H1 (cell line): ENCODE results near the gene RAMACL. TPM values are rescaled to one million over a fixed set of nuclear protein-coding genes. Genes with fewer than 3 reads are reported as not detected.

Experiments
- CTCF ChIA-PET: fragments of 300-600 bp; sonication (Branson Sonifier 250); formaldehyde crosslinking; loops from one replicate; lab custom pipeline; 2021; ENCODE audit not compliant: partially characterized antibody; lab: Charles Lee
- POLR2A ChIA-PET: fragments of 300-600 bp; sonication (Branson Sonifier 250); formaldehyde crosslinking; loops from one replicate; lab custom pipeline; 2021; ENCODE audit warnings: inconsistent platforms; ENCODE audit not compliant: partially characterized antibody; lab: Charles Lee
- DNase-seq, 2 experiments: peaks; one replicate each; pipeline versions ENCODE4 v3.0.0 to v3.0.0-alpha.2; 2010 to 2022; ENCODE audit warnings: low spot score in 2 of 2, low read depth in 1 of 2, mixed read lengths in 1 of 2
- FAIRE-seq: peaks from 2 replicates; lab custom pipeline; 2011; peaks lifted over from hg19 to GRCh38; lab: Jason Lieb, UNC
- H2AFZ ChIP-seq: 2 replicates; pipeline ENCODE4 v1.8.1; 2012; ENCODE audit warnings: low read length, inconsistent platforms
- H2AK5ac ChIP-seq: 2 replicates; pipeline ENCODE4 v1.6.1; 2013; ENCODE audit warnings: low read depth, low read length
- H2BK120ac ChIP-seq: replicated peaks from 2 replicates; pipeline ENCODE3; 2013; ENCODE audit warnings: low read depth, low read length, inconsistent platforms
- H2BK12ac ChIP-seq: 2 replicates; pipeline ENCODE4 v1.6.1; 2013; ENCODE audit warnings: low read depth, low read length
- H2BK15ac ChIP-seq: 2 replicates; pipeline ENCODE4 v1.6.1; 2013; ENCODE audit warnings: low read length
- H2BK20ac ChIP-seq: 2 replicates; pipeline ENCODE4 v1.6.1; 2013; ENCODE audit warnings: low read length
- H2BK5ac ChIP-seq: 2 replicates; pipeline ENCODE4 v1.6.1; 2013; ENCODE audit warnings: low read depth, low read length
- H3K14ac ChIP-seq: 2 replicates; pipeline ENCODE4 v1.6.1; 2013; ENCODE audit warnings: inconsistent platforms; ENCODE audit not compliant: insufficient read length
- H3K18ac ChIP-seq: 2 replicates; pipeline ENCODE4 v1.6.1; 2013; ENCODE audit warnings: low read length; ENCODE audit errors: extremely low read depth
- H3K23ac ChIP-seq: 2 replicates; pipeline ENCODE4 v1.6.1; 2013; ENCODE audit warnings: inconsistent platforms; ENCODE audit not compliant: insufficient read length
- H3K23me2 ChIP-seq: 2 replicates; pipeline ENCODE4 v1.6.1; 2013; ENCODE audit warnings: low read depth, low read length
- H3K27ac ChIP-seq: 2 replicates; pipeline ENCODE4 v1.6.1; 2011; ENCODE audit warnings: low read depth, low read length, inconsistent platforms
- H3K27me3 ChIP-seq, 4 experiments: replicated peaks in 1 of 4; 1 replicate in 1 of 4; 2 replicates in 3 of 4; pipeline versions ENCODE4 v1.6.1 to v1.8.1; 2011 to 2013; ENCODE audit warnings: low read length in 3 of 4, mild to moderate bottlenecking in 3 of 4, inconsistent platforms in 2 of 4, mixed read lengths in 2 of 4, moderate library complexity in 1 of 4; ENCODE audit not compliant: control insufficient read depth in 3 of 4, insufficient read depth in 3 of 4; ENCODE audit errors: extremely low read depth in 1 of 4
- H3K36me3 ChIP-seq, 4 experiments: 2 replicates each; pipeline versions ENCODE4 v1.6.1 to v1.8.1; 2011 to 2013; ENCODE audit warnings: mild to moderate bottlenecking in 4 of 4, low read length in 3 of 4, moderate library complexity in 2 of 4, control low read depth in 1 of 4, inconsistent platforms in 1 of 4; ENCODE audit not compliant: insufficient read depth in 4 of 4, control insufficient read depth in 2 of 4
- H3K4ac ChIP-seq: replicated peaks from 2 replicates; pipeline ENCODE3; 2013; ENCODE audit warnings: low read length, low read depth, mixed read lengths, inconsistent platforms; ENCODE audit not compliant: insufficient read length
- H3K4me1 ChIP-seq, 4 experiments: replicated peaks in 1 of 4; 1 replicate in 1 of 4; 2 replicates in 3 of 4; pipeline versions ENCODE4 v1.6.1 to v1.8.1; 2011 to 2013; ENCODE audit warnings: low read length in 3 of 4, inconsistent platforms in 2 of 4, mixed read lengths in 1 of 4; ENCODE audit not compliant: insufficient read depth in 4 of 4, control insufficient read depth in 3 of 4
- H3K4me2 ChIP-seq, 2 experiments: 2 replicates each; pipeline versions ENCODE4 v1.6.1 to v1.8.1; 2011 to 2013; ENCODE audit warnings: low read depth in 2 of 2, low read length in 2 of 2, control low read depth in 1 of 2, inconsistent platforms in 1 of 2, mild to moderate bottlenecking in 1 of 2; ENCODE audit not compliant: insufficient read depth in 1 of 2
- H3K4me3 ChIP-seq, 4 experiments: fragments of 200-600, 300-600 bp in 1 of 4; sonication (generic), shearing (Covaris generic), sonication (Bioruptor Twin) in 1 of 4; 2 replicates each; pipeline versions ENCODE4 v1.5.1 to v1.8.1; 2011 to 2016; ENCODE audit warnings: low read length in 4 of 4, low read depth in 3 of 4, control low read depth in 2 of 4, inconsistent platforms in 2 of 4, mild to moderate bottlenecking in 2 of 4, mixed read lengths in 1 of 4, moderate library complexity in 1 of 4; ENCODE audit not compliant: insufficient read depth in 2 of 4; ENCODE audit errors: extremely low read depth in 1 of 4
- H3K56ac ChIP-seq: replicated peaks from 2 replicates; pipeline ENCODE3; 2013; ENCODE audit warnings: low read depth, mild to moderate bottlenecking, mixed read lengths, low read length, inconsistent platforms; ENCODE audit not compliant: insufficient read length
- H3K79me1 ChIP-seq: 2 replicates; pipeline ENCODE4 v1.6.1; 2013; ENCODE audit warnings: low read depth, low read length, control low read depth
- H3K79me2 ChIP-seq, 2 experiments: 2 replicates each; pipeline versions ENCODE4 v1.6.1 to v1.8.1; 2012 to 2013; ENCODE audit warnings: low read length in 2 of 2, mild to moderate bottlenecking in 2 of 2, inconsistent platforms in 1 of 2; ENCODE audit not compliant: insufficient read depth in 2 of 2, control insufficient read depth in 1 of 2
- H3K9ac ChIP-seq, 4 experiments: replicated peaks in 1 of 4; 1 replicate in 1 of 4; 2 replicates in 3 of 4; pipeline versions ENCODE4 v1.6.1 to v1.8.1; 2011 to 2013; ENCODE audit warnings: low read depth in 3 of 4, low read length in 3 of 4, control low read depth in 2 of 4, mild to moderate bottlenecking in 2 of 4, moderate library complexity in 2 of 4, inconsistent platforms in 1 of 4; ENCODE audit errors: extremely low read depth in 1 of 4
- H3K9me3 ChIP-seq, 2 experiments: 2 replicates each; pipeline versions ENCODE4 v1.6.1 to v1.8.1; 2012 to 2013; ENCODE audit warnings: mild to moderate bottlenecking in 2 of 2, moderate library complexity in 2 of 2, control low read depth in 1 of 2, inconsistent platforms in 1 of 2, low read depth in 1 of 2, low read length in 1 of 2, mixed read lengths in 1 of 2; ENCODE audit not compliant: insufficient read depth in 2 of 2
- H4K20me1 ChIP-seq, 2 experiments: replicated peaks in 1 of 2; 2 replicates each; pipeline versions ENCODE3 to v1.8.1; 2011 to 2013; ENCODE audit warnings: inconsistent platforms in 2 of 2, low read length in 2 of 2, mild to moderate bottlenecking in 1 of 2; ENCODE audit not compliant: insufficient read depth in 2 of 2, control insufficient read depth in 1 of 2
- H4K5ac ChIP-seq: 2 replicates; pipeline ENCODE4 v1.6.1; 2013; ENCODE audit warnings: low read length, low read depth, mixed read lengths, inconsistent platforms; ENCODE audit not compliant: insufficient read length
- H4K8ac ChIP-seq: 2 replicates; pipeline ENCODE4 v1.8.0; 2013; ENCODE audit warnings: mild to moderate bottlenecking, moderate library complexity, low read length, inconsistent platforms; ENCODE audit not compliant: insufficient read depth; ENCODE audit errors: extremely low read depth
- H4K91ac ChIP-seq: replicated peaks from 2 replicates; pipeline ENCODE3; 2013; ENCODE audit warnings: low read length, mixed read lengths, inconsistent platforms; ENCODE audit not compliant: insufficient read length
- HDAC2 ChIP-seq, 2 experiments: fragments of 300-600 bp in 1 of 2; sonication (generic) in 1 of 2; IDR thresholded peaks; 2 replicates each; pipeline ENCODE4 v1.6.1; 2011 to 2012; ENCODE audit warnings: low read depth in 2 of 2, low read length in 2 of 2, mild to moderate bottlenecking in 2 of 2, moderate library complexity in 2 of 2, borderline replicate concordance in 1 of 2, inconsistent platforms in 1 of 2
- KDM1A ChIP-seq: fragments of 200-600, 300-600 bp; sonication (generic); IDR thresholded peaks from 2 replicates; pipeline ENCODE4 v1.7.1; 2016; ENCODE audit warnings: mild to moderate bottlenecking, low read length, borderline replicate concordance
- SP2 ChIP-seq: IDR thresholded peaks from 2 replicates; pipeline ENCODE4 v1.6.1; 2012; ENCODE audit warnings: mild to moderate bottlenecking, low read length, inconsistent platforms
- TAF1 ChIP-seq: IDR thresholded peaks from 2 replicates; pipeline ENCODE4 v1.6.1; 2011; ENCODE audit warnings: mild to moderate bottlenecking, low read depth, low read length
- WGBS, 2 experiments: shearing (Covaris generic) in 1 of 2; methylation state at CpG; one replicate each; pipeline versions ENCODE4 v1.1.6 to v1.1.7; 2013 to 2015; ENCODE audit warnings: low lambda C conversion rate in 2 of 2, mixed read lengths in 2 of 2, inconsistent platforms in 1 of 2, low coverage in 1 of 2, missing lambda C conversion rate in 1 of 2; ENCODE audit not compliant: insufficient replicate concordance in 2 of 2, insufficient coverage in 1 of 2, insufficient read length in 1 of 2; ENCODE audit errors: extremely low coverage in 1 of 2, missing lambda C conversion rate in 1 of 2; 5-methylcytosine and 5-hydroxymethylcytosine counted together
- polyA plus RNA-seq, 7 experiments: library from polyadenylated mRNA; depleted of rRNA in 3 of 7; stranded (reverse) in 5 of 7; unstranded in 2 of 7; fragments of >200 nt in 5 of 7; fragments of 200-250 nt in 2 of 7; gene quantifications; 1 replicate in 5 of 7; 2 replicates in 1 of 7; 4 replicates in 1 of 7; pipeline versions ENCODE4 v1.2.1 to v1.2.3, GENCODE V29; 2011 to 2013; ENCODE audit warnings: missing spikeins in 2 of 7, mixed read lengths in 2 of 7
- total RNA-seq: library from RNA; stranded (reverse); fragmentation: NEBNext Ultra II Directional; extraction: Animal tissue kit (Norgen Biotek cat#: 25700); gene quantifications from 2 replicates; pipeline ENCODE4 v1.2.1, GENCODE V29; 2021
- TF ChIP-seq, protein P1 (sequence below): IDR thresholded peaks from 2 replicates; pipeline ENCODE4 v1.6.1; 2011; ENCODE audit warnings: low read length, improper control_type of control experiment

RAMACL gene
- total and polyA plus RNA-seq, 2 of the 8 experiments (the other 6 are each of a cell fraction or from before 2014, with no cell fraction given) = 0.23 to 0.97 TPM

GRCh38 chr6:166633732-166634535, 47.5 kb upstream of the RAMACL start:
- H3K4me2 ChIP-seq = no peak overlapping the region; a peak in 1 of 4 replicates
- FAIRE-seq (no peak), DNase-seq (no peak)
- H2AFZ ChIP-seq = 0 out of 2 replicates have a peak overlapping the region, but pooled peaks have one; percentile 16
- no peak overlapping the region for H3K4me3 ChIP-seq
- H4K20me1 ChIP-seq = no peaks in the 10 kb centered on the region
- peaks cover 2 to 14% (median 6%) of the 10 kb centered on the region in 4 experiments; a peak in 5 of 7 replicates for H3K4me1 ChIP-seq
- H3K9ac ChIP-seq = no peak overlapping the region; a peak in 1 of 7 replicates
- H3K18ac ChIP-seq = no peak overlapping the region
- no peak overlapping the region for H2BK15ac ChIP-seq
- ChIA-PET CTCF (interaction anchor here (1.8 kb wide), 1 partner anchor 178 kb away, joined by 5 read pairs; no protein-coding TSS in a partner anchor), POLR2A (interaction anchor here (0.9 kb wide), 1 partner anchor 69 kb away, joined by 3 read pairs; no protein-coding TSS in a partner anchor)
- H3K14ac ChIP-seq = no peak overlapping the region
- no peaks in the 10 kb centered on the region for H3K36me3 ChIP-seq
- H3K9me3 ChIP-seq = no peaks in the 10 kb centered on the region
- no peak for TF ChIP-seq SP2
- TF ChIP-seq, protein P1, sequence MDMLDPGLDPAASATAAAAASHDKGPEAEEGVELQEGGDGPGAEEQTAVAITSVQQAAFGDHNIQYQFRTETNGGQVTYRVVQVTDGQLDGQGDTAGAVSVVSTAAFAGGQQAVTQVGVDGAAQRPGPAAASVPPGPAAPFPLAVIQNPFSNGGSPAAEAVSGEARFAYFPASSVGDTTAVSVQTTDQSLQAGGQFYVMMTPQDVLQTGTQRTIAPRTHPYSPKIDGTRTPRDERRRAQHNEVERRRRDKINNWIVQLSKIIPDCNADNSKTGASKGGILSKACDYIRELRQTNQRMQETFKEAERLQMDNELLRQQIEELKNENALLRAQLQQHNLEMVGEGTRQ = no peak
- TF ChIP-seq HDAC2 (IDR thresholded peaks at IDR 0.05; ENCODE audit: borderline replicate concordance in 1 of 2, low read depth in 2 of 2, low read length in 2 of 2) = 0 out of 4 replicates have a peak, but pooled peaks of 1 of the 2 experiments have one; percentile 49
- TF ChIP-seq KDM1A = peak; percentile 89; the same call in 1 of the 2 replicates
- no peak for TF ChIP-seq TAF1
- H3K4ac ChIP-seq = no peak overlapping the region
- no peak overlapping the region for H2BK5ac ChIP-seq
- no peak overlapping the region; the same call in 1 of the 2 replicates for H4K8ac ChIP-seq
- H3K79me1 ChIP-seq = no peaks in the 10 kb centered on the region
- H4K5ac ChIP-seq = no peak overlapping the region
- H2BK12ac ChIP-seq = 0 out of 2 replicates have a peak overlapping the region, but pooled peaks have one; percentile 29
- no peak overlapping the region for H2BK20ac ChIP-seq
- no peaks in the 10 kb centered on the region for H3K23me2 ChIP-seq
- H3K23ac ChIP-seq = no peak overlapping the region
- no peak overlapping the region for H2AK5ac ChIP-seq
- H3K27me3 ChIP-seq = peaks cover 0 to 12% (median 6%) of the 10 kb centered on the region in 4 experiments; a peak in 4 of 7 replicates
- no peak overlapping the region for H2BK120ac ChIP-seq
- no peaks in the 10 kb centered on the region for H3K79me2 ChIP-seq
- WGBS, 2 experiments = 83 to 100% methylated on average over 4 to 26 of the region's 26 CpGs
- H3K27ac ChIP-seq = no peak overlapping the region
- H4K91ac ChIP-seq = peak overlapping the region; percentile 11
- H3K56ac ChIP-seq = no peak overlapping the region
